Endothelial cell of umbilical vein (primary cell): ENCODE measurements around the gene CHST11.

Experiments used
- EZH2 ChIP-seq: IDR thresholded peaks from 2 replicates; pipeline ENCODE4 v1.6.1; 2012; ENCODE audit warnings: borderline replicate concordance, low read depth, mild to moderate bottlenecking, moderate library complexity, low read length, inconsistent platforms; ENCODE audit not compliant: severe bottlenecking
- FOS ChIP-seq: IDR thresholded peaks from 2 replicates; pipeline ENCODE4 v1.6.1; 2011; ENCODE audit warnings: mild to moderate bottlenecking, low read length, moderate library complexity, borderline replicate concordance; ENCODE audit not compliant: insufficient read depth
- GATA2 ChIP-seq: IDR thresholded peaks from 2 replicates; pipeline ENCODE4 v1.7.0; 2011; ENCODE audit warnings: low read depth, mild to moderate bottlenecking, moderate library complexity, mixed read lengths, low read length; ENCODE audit not compliant: insufficient read length, insufficient read depth
- POLR2A ChIP-seq: IDR thresholded peaks from 2 replicates; pipeline ENCODE4 v1.6.1; 2012; ENCODE audit warnings: low read depth, mild to moderate bottlenecking, control low read depth, low read length
- POLR2AphosphoS5 ChIP-seq: IDR thresholded peaks from 2 replicates; pipeline ENCODE4 v1.6.1; 2012; ENCODE audit warnings: low read depth, mild to moderate bottlenecking, control low read depth, low read length, moderate library complexity; ENCODE audit not compliant: insufficient read depth
- TF ChIP-seq, protein P1 (sequence below), 2 donors: IDR thresholded peaks; 1 replicate in 1 of 2; 2 replicates in 1 of 2; pipeline ENCODE4 v1.5.1; 2011; ENCODE audit warnings: low read length in 2 of 2, mild to moderate bottlenecking in 2 of 2, moderate library complexity in 2 of 2, control low read depth in 1 of 2, inconsistent platforms in 1 of 2, low read depth in 1 of 2; ENCODE audit not compliant: insufficient read depth in 1 of 2; ENCODE audit errors: extremely low read depth in 1 of 2
- TF ChIP-seq, protein P2 (sequence below): IDR thresholded peaks from 2 replicates; pipeline ENCODE4 v1.6.1; 2011; ENCODE audit not compliant: insufficient read depth, insufficient read length

DNA sequence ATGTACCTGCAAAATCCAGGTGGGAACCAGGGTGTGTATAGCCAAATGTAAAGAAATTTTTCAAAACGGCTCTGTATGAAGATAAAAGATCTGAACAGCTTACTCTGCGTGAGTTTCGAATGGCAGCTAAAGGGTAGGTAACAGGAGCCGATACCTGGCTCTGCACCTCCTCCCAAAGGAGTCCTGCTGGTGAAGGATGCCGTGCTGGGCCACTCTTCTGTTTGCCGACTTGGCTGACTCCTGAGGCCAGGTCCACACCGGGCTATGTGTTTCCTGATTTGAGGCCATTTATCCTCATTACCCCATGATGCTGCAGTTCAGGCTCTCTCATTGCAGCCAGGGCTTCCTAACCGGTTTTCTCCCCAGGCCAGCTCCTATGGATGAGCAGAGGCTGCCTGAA, 256.7 kb downstream of the CHST11 start:
- TF ChIP-seq, protein P1, sequence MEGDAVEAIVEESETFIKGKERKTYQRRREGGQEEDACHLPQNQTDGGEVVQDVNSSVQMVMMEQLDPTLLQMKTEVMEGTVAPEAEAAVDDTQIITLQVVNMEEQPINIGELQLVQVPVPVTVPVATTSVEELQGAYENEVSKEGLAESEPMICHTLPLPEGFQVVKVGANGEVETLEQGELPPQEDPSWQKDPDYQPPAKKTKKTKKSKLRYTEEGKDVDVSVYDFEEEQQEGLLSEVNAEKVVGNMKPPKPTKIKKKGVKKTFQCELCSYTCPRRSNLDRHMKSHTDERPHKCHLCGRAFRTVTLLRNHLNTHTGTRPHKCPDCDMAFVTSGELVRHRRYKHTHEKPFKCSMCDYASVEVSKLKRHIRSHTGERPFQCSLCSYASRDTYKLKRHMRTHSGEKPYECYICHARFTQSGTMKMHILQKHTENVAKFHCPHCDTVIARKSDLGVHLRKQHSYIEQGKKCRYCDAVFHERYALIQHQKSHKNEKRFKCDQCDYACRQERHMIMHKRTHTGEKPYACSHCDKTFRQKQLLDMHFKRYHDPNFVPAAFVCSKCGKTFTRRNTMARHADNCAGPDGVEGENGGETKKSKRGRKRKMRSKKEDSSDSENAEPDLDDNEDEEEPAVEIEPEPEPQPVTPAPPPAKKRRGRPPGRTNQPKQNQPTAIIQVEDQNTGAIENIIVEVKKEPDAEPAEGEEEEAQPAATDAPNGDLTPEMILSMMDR (IDR thresholded peaks at IDR 0.05; ENCODE audit: extremely low read depth in 1 of 2, insufficient read depth in 1 of 2, low read depth in 1 of 2, low read length in 2 of 2): no peak
- no peak for TF ChIP-seq POLR2AphosphoS5
- no peak for TF ChIP-seq GATA2
- no peak for TF ChIP-seq EZH2
- TF ChIP-seq POLR2A: no peak
- no peak for TF ChIP-seq FOS
- TF ChIP-seq, protein P2, sequence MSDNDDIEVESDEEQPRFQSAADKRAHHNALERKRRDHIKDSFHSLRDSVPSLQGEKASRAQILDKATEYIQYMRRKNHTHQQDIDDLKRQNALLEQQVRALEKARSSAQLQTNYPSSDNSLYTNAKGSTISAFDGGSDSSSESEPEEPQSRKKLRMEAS: no peak
